HepG2 (cell line): ENCODE measurements around the gene PEAK3. TPM values are rescaled to one million over a fixed set of nuclear protein-coding genes. Genes with fewer than 3 reads are reported as not detected.

ENCODE experiments used
- MYC ChIP-seq: sonication (generic); formaldehyde crosslinking; IDR thresholded peaks from 2 replicates; pipeline ENCODE4 v1.9.0; 2021; ENCODE audit warnings: missing genetic modification reagents, borderline replicate concordance
- NFKB2 ChIP-seq: sonication (generic); formaldehyde crosslinking; IDR thresholded peaks from 2 replicates; pipeline ENCODE4 v1.4.0; 2020; ENCODE audit warnings: missing genetic modification reagents, borderline replicate concordance
- POLR2AphosphoS2 ChIP-seq: IDR thresholded peaks from 2 replicates; pipeline ENCODE4 v1.6.1; 2011; ENCODE audit warnings: low read depth, low read length, improper control_type of control experiment
- SRY ChIP-seq: sonication (generic); formaldehyde crosslinking; IDR thresholded peaks from 2 replicates; pipeline ENCODE4 v1.8.0; 2022; ENCODE audit warnings: mild to moderate bottlenecking, missing genetic modification reagents
- ZFP37 ChIP-seq: sonication (generic); formaldehyde crosslinking; IDR thresholded peaks from 2 replicates; pipeline ENCODE4 v1.4.0; 2020; ENCODE audit warnings: missing genetic modification reagents, borderline replicate concordance
- ZFP82 ChIP-seq: sonication (generic); formaldehyde crosslinking; IDR thresholded peaks from 2 replicates; pipeline ENCODE4 v1.5.1; 2020; ENCODE audit warnings: mild to moderate bottlenecking, missing genetic modification reagents, borderline replicate concordance
- ZNF253 ChIP-seq: sonication (generic); formaldehyde crosslinking; IDR thresholded peaks from 2 replicates; pipeline ENCODE4 v1.8.0; 2022; ENCODE audit warnings: mild to moderate bottlenecking, missing genetic modification reagents, borderline replicate concordance
- ZNF607 ChIP-seq: sonication (generic); formaldehyde crosslinking; IDR thresholded peaks from 2 replicates; pipeline ENCODE4 v1.5.1; 2020; ENCODE audit warnings: missing genetic modification reagents, mild to moderate bottlenecking, borderline replicate concordance
- polyA plus RNA-seq, 8 experiments: library from polyadenylated mRNA; depleted of rRNA in 3 of 8; stranded (reverse) in 7 of 8; unstranded in 1 of 8; fragments of >200 nt; fragmentation: Illumina TruSeq in 4 of 8; extraction: Trizol in 4 of 8; gene quantifications; 2 replicates each; pipeline versions ENCODE4 v1.2.1 to v1.2.3, GENCODE V29; 2011 to 2016; ENCODE audit warnings: low read depth in 4 of 8, missing spikeins in 1 of 8, mixed read lengths in 1 of 8; ENCODE audit not compliant: insufficient read depth in 1 of 8
- total RNA-seq, 5 experiments: library from RNA; depleted of rRNA; stranded (reverse); fragments of >200 nt; fragmentation: Illumina TruSeq; extraction: Trizol; gene quantifications; 2 replicates each; pipeline ENCODE4 v1.2.3, GENCODE V29; 2016; ENCODE audit warnings: low read depth in 1 of 5
- TF ChIP-seq, protein P1 (sequence below), 2 experiments: fragments of 450-650 bp in 1 of 2; sonication (generic) in 1 of 2; formaldehyde crosslinking in 1 of 2; IDR thresholded peaks; 2 replicates each; pipeline versions ENCODE4 v1.6.1 to v1.8.0; 2016 to 2022; ENCODE audit warnings: antibody characterized with exemption in 1 of 2, mild to moderate bottlenecking in 1 of 2, missing genetic modification reagents in 1 of 2
- TF ChIP-seq, protein P2 (sequence below): sonication (generic); formaldehyde crosslinking; IDR thresholded peaks from 2 replicates; pipeline ENCODE4 v1.5.1; 2020; ENCODE audit warnings: mild to moderate bottlenecking, moderate library complexity, missing genetic modification reagents
- TF ChIP-seq, protein P3 (sequence below): sonication (generic); formaldehyde crosslinking; IDR thresholded peaks from 2 replicates; pipeline ENCODE4; 2020; ENCODE audit warnings: missing genetic modification reagents, mild to moderate bottlenecking, borderline replicate concordance
- TF ChIP-seq, protein P4 (sequence below): IDR thresholded peaks from 2 replicates; pipeline ENCODE4 v1.6.1; 2012; ENCODE audit warnings: inconsistent platforms
- TF ChIP-seq, protein P5 (sequence below): sonication (generic); formaldehyde crosslinking; IDR thresholded peaks from 2 replicates; pipeline ENCODE4 v1.4.0; 2020; ENCODE audit warnings: low read depth, mild to moderate bottlenecking, missing genetic modification reagents

The PEAK3 gene
- total and polyA plus RNA-seq, 2 of the 13 experiments (the other 11 are each of a cell fraction or from before 2014, with no cell fraction given): not detected

DNA sequence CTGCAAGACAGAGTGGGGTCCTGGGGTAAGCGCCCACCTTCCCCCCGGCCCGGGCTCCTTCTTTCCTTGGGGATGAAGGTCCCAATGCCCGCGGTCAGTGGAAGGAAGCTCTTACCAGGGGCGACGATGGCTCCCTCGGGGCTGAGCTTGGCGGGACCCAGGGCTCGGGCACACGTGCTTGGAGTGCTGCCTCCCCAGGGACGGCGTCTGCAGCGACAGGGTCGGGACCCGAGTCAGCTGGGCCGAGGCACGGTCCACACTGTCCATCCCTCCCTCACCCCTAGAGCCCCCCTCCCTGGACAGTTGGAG lies 29.2 kb downstream of the PEAK3 start (continued):
- TF ChIP-seq, protein P1, sequence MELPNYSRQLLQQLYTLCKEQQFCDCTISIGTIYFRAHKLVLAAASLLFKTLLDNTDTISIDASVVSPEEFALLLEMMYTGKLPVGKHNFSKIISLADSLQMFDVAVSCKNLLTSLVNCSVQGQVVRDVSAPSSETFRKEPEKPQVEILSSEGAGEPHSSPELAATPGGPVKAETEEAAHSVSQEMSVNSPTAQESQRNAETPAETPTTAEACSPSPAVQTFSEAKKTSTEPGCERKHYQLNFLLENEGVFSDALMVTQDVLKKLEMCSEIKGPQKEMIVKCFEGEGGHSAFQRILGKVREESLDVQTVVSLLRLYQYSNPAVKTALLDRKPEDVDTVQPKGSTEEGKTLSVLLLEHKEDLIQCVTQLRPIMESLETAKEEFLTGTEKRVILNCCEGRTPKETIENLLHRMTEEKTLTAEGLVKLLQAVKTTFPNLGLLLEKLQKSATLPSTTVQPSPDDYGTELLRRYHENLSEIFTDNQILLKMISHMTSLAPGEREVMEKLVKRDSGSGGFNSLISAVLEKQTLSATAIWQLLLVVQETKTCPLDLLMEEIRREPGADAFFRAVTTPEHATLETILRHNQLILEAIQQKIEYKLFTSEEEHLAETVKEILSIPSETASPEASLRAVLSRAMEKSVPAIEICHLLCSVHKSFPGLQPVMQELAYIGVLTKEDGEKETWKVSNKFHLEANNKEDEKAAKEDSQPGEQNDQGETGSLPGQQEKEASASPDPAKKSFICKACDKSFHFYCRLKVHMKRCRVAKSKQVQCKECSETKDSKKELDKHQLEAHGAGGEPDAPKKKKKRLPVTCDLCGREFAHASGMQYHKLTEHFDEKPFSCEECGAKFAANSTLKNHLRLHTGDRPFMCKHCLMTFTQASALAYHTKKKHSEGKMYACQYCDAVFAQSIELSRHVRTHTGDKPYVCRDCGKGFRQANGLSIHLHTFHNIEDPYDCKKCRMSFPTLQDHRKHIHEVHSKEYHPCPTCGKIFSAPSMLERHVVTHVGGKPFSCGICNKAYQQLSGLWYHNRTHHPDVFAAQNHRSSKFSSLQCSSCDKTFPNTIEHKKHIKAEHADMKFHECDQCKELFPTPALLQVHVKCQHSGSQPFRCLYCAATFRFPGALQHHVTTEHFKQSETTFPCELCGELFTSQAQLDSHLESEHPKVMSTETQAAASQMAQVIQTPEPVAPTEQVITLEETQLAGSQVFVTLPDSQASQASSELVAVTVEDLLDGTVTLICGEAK (IDR thresholded peaks at IDR 0.05): no peak
- TF ChIP-seq, protein P1 (CRISPR knock-in tag; IDR thresholded peaks at IDR 0.05): peak; percentile 47
- TF ChIP-seq, protein P2, sequence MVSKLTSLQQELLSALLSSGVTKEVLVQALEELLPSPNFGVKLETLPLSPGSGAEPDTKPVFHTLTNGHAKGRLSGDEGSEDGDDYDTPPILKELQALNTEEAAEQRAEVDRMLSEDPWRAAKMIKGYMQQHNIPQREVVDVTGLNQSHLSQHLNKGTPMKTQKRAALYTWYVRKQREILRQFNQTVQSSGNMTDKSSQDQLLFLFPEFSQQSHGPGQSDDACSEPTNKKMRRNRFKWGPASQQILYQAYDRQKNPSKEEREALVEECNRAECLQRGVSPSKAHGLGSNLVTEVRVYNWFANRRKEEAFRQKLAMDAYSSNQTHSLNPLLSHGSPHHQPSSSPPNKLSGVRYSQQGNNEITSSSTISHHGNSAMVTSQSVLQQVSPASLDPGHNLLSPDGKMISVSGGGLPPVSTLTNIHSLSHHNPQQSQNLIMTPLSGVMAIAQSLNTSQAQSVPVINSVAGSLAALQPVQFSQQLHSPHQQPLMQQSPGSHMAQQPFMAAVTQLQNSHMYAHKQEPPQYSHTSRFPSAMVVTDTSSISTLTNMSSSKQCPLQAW (CRISPR knock-in tag): peak; percentile 20; the same call in 1 of the 2 replicates
- peak; percentile 84; the same call in 1 of the 2 replicates for TF ChIP-seq NFKB2 (CRISPR knock-in tag)
- peak; percentile 70 for TF ChIP-seq MYC (CRISPR knock-in tag)
- TF ChIP-seq, protein P3, sequence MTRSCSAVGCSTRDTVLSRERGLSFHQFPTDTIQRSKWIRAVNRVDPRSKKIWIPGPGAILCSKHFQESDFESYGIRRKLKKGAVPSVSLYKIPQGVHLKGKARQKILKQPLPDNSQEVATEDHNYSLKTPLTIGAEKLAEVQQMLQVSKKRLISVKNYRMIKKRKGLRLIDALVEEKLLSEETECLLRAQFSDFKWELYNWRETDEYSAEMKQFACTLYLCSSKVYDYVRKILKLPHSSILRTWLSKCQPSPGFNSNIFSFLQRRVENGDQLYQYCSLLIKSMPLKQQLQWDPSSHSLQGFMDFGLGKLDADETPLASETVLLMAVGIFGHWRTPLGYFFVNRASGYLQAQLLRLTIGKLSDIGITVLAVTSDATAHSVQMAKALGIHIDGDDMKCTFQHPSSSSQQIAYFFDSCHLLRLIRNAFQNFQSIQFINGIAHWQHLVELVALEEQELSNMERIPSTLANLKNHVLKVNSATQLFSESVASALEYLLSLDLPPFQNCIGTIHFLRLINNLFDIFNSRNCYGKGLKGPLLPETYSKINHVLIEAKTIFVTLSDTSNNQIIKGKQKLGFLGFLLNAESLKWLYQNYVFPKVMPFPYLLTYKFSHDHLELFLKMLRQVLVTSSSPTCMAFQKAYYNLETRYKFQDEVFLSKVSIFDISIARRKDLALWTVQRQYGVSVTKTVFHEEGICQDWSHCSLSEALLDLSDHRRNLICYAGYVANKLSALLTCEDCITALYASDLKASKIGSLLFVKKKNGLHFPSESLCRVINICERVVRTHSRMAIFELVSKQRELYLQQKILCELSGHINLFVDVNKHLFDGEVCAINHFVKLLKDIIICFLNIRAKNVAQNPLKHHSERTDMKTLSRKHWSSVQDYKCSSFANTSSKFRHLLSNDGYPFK (CRISPR knock-in tag): peak; percentile 73; the same call in 1 of the 2 replicates
- 0 out of 2 replicates have a peak, but pooled peaks have one; percentile 43 for TF ChIP-seq ZNF253 (CRISPR knock-in tag)
- 0 out of 2 replicates have a peak, but pooled peaks have one; percentile 73 for TF ChIP-seq ZFP37 (CRISPR knock-in tag)
- TF ChIP-seq POLR2AphosphoS2: no peak
- 0 out of 2 replicates have a peak, but pooled peaks have one; percentile 56 for TF ChIP-seq SRY (CRISPR knock-in tag)
- 0 out of 2 replicates have a peak, but pooled peaks have one; percentile 16 for TF ChIP-seq ZFP82 (CRISPR knock-in tag)
- TF ChIP-seq, protein P4, sequence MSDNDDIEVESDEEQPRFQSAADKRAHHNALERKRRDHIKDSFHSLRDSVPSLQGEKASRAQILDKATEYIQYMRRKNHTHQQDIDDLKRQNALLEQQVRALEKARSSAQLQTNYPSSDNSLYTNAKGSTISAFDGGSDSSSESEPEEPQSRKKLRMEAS: peak; percentile 87
- TF ChIP-seq, protein P5, sequence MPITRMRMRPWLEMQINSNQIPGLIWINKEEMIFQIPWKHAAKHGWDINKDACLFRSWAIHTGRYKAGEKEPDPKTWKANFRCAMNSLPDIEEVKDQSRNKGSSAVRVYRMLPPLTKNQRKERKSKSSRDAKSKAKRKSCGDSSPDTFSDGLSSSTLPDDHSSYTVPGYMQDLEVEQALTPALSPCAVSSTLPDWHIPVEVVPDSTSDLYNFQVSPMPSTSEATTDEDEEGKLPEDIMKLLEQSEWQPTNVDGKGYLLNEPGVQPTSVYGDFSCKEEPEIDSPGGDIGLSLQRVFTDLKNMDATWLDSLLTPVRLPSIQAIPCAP (CRISPR knock-in tag): 0 out of 2 replicates have a peak, but pooled peaks have one; percentile 68
- TF ChIP-seq ZNF607 (CRISPR knock-in tag): peak; percentile 41; the same call in 1 of the 2 replicates
